Measurements from ENCODE around the gene ATAD1. TPM values are rescaled to one million over a fixed set of nuclear protein-coding genes. Genes with fewer than 3 reads are reported as not detected.
A peak's percentile ranks its signal among the peaks of the same experiment; 100 is the strongest.

Gene ATAD1
- total RNA-seq, 1 experiment from 2014 or later = 48.6 TPM

DNA sequence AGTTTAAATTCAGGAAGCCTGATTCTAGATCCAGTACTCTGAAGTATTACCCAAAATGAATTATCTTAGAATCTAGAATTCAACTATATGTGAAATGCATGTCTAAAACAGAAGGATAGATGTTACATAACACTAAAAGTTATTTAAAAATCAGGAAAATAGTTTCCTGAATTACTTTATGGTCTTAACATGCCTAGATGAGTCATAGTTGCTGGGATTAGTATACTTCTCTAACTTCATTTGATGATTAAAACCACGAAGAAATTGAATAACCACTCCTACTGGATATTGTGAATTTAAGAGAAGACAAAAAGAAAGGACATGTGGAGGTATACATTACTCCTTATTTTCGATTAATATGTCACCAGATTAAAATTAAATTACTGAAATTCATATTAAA lies 65.5 kb downstream of the ATAD1 start:
- Histone ChIP-seq H3K9me3 (ENCODE audit: low read depth, low read length, poor library complexity, severe bottlenecking) (no peaks in the 10 kb centered on the region), H3K4me1 (ENCODE audit: insufficient read depth, low read length, poor library complexity, severe bottlenecking) (peaks cover 37% of the 10 kb centered on the region), H3K36me3 (ENCODE audit: insufficient read depth, low read length, poor library complexity, severe bottlenecking) (no peaks in the 10 kb centered on the region), H3K27me3 (replicated peaks; ENCODE audit: insufficient read depth, low read depth, low read length, poor library complexity) (no peaks in the 10 kb centered on the region), H3K4me3 (ENCODE audit: low read depth, low read length, poor library complexity, severe bottlenecking) (no peak overlapping the region), H3K27ac (ENCODE audit: low read depth, low read length, poor library complexity, severe bottlenecking) (peak overlapping the region; percentile 15)
- POLR2A ChIA-PET (ENCODE audit: low non-redundant PET) = no interaction called here
- TF ChIP-seq, protein P1, sequence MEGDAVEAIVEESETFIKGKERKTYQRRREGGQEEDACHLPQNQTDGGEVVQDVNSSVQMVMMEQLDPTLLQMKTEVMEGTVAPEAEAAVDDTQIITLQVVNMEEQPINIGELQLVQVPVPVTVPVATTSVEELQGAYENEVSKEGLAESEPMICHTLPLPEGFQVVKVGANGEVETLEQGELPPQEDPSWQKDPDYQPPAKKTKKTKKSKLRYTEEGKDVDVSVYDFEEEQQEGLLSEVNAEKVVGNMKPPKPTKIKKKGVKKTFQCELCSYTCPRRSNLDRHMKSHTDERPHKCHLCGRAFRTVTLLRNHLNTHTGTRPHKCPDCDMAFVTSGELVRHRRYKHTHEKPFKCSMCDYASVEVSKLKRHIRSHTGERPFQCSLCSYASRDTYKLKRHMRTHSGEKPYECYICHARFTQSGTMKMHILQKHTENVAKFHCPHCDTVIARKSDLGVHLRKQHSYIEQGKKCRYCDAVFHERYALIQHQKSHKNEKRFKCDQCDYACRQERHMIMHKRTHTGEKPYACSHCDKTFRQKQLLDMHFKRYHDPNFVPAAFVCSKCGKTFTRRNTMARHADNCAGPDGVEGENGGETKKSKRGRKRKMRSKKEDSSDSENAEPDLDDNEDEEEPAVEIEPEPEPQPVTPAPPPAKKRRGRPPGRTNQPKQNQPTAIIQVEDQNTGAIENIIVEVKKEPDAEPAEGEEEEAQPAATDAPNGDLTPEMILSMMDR (conservative IDR thresholded peaks at IDR 0.05; ENCODE audit: low read depth, low read length) = no peak
- TF ChIP-seq EZH2 (IDR thresholded peaks at IDR 0.05; ENCODE audit: borderline replicate concordance, low read depth, low read length, poor library complexity, severe bottlenecking) = no peak
- CTCF ChIA-PET = no interaction called here
- no TSS peak for BruUV-seq (replicated peaks)
- peak; percentile 56 for DNase-seq (ENCODE audit: low spot score)
- intact Hi-C loops (cut with micrococcal nuclease; ENCODE audit: unreplicated experiment) = no loop called here

DNA sequence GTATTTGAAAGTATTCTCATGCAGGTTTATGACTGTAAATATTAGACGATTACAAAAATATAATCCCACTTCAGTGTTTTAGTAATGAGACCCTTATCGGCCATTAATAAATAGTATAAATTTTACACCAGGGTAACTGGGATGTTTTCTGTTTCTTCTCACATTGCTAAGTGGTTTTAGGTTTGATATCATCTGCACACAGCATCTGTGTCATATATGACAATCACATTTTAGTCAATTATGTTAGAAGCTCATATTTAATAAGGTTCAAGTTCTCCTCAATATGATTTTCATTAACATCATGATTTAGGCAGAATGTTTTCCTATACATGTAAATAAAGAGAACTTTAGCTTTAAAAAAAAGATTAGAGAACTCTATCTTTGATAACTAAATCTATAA lies 66.8 kb downstream of the ATAD1 start:
- ChIA-PET POLR2A (ENCODE audit: low non-redundant PET) (no interaction called here), CTCF (no interaction called here)
- Histone ChIP-seq H3K4me3 (ENCODE audit: low read depth, low read length, poor library complexity, severe bottlenecking) (no peak overlapping the region), H3K9me3 (ENCODE audit: low read depth, low read length, poor library complexity, severe bottlenecking) (no peaks in the 10 kb centered on the region), H3K27me3 (replicated peaks; ENCODE audit: insufficient read depth, low read depth, low read length, poor library complexity) (no peaks in the 10 kb centered on the region), H3K27ac (ENCODE audit: low read depth, low read length, poor library complexity, severe bottlenecking) (no peak overlapping the region), H3K4me1 (ENCODE audit: insufficient read depth, low read length, poor library complexity, severe bottlenecking) (peaks cover 41% of the 10 kb centered on the region), H3K36me3 (ENCODE audit: insufficient read depth, low read length, poor library complexity, severe bottlenecking) (no peaks in the 10 kb centered on the region)
- DNase-seq (ENCODE audit: low spot score) = no peak
- BruUV-seq (replicated peaks) = no TSS peak
- intact Hi-C loops (cut with micrococcal nuclease; ENCODE audit: unreplicated experiment) = no loop called here
- TF ChIP-seq, protein P1 (conservative IDR thresholded peaks at IDR 0.05; ENCODE audit: low read depth, low read length) = no peak
- no peak for TF ChIP-seq EZH2 (IDR thresholded peaks at IDR 0.05; ENCODE audit: borderline replicate concordance, low read depth, low read length, poor library complexity, severe bottlenecking)

DNA sequence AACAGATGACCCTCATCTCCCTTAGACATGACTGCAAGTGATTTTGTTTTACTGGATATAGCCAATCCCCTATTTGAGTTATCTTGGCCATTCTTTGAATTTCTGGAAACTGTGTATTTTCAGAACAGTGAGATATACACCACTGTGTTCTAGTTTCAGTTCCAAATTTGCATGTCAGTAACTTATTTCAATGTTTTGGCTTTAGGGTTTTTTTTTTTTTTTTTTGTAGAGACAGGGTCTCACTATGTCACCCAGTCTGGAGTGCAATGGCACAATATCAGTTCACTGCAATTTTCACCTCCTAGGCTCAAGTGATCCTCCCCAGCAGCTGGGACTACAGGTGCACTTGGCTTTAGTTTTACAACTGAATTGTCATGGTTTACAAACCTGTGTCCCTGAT lies 67.2 kb downstream of the ATAD1 start:
- peak overlapping the region; percentile 58 for H3K27ac ChIP-seq (ENCODE audit: low read depth, low read length, poor library complexity, severe bottlenecking)
- no peaks in the 10 kb centered on the region for H3K27me3 ChIP-seq (replicated peaks; ENCODE audit: insufficient read depth, low read depth, low read length, poor library complexity)
- no peak overlapping the region for H3K4me3 ChIP-seq (ENCODE audit: low read depth, low read length, poor library complexity, severe bottlenecking)
- intact Hi-C loops (cut with micrococcal nuclease; ENCODE audit: unreplicated experiment) = no loop called here
- ChIA-PET POLR2A (ENCODE audit: low non-redundant PET) (no interaction called here), CTCF (no interaction called here)
- H3K36me3 ChIP-seq (ENCODE audit: insufficient read depth, low read length, poor library complexity, severe bottlenecking) = no peaks in the 10 kb centered on the region
- no peak for DNase-seq (ENCODE audit: low spot score)
- peaks cover 41% of the 10 kb centered on the region for H3K4me1 ChIP-seq (ENCODE audit: insufficient read depth, low read length, poor library complexity, severe bottlenecking)
- BruUV-seq (replicated peaks) = no TSS peak
- TF ChIP-seq, protein P1 (conservative IDR thresholded peaks at IDR 0.05; ENCODE audit: low read depth, low read length) = no peak
- no peak for TF ChIP-seq EZH2 (IDR thresholded peaks at IDR 0.05; ENCODE audit: borderline replicate concordance, low read depth, low read length, poor library complexity, severe bottlenecking)
- H3K9me3 ChIP-seq (ENCODE audit: low read depth, low read length, poor library complexity, severe bottlenecking) = no peaks in the 10 kb centered on the region
